D721Med (cell line): Measurements from ENCODE around the gene ADD2.

Experiments used
- DNase-seq: peaks from one replicate; pipeline ENCODE4 v3.0.0; 2011; ENCODE audit warnings: low spot score; ENCODE audit not compliant: insufficient read length
- FAIRE-seq: peaks from 2 replicates; lab custom pipeline; 2011; peaks lifted over from hg19 to GRCh38; lab: Jason Lieb, UNC
- TF ChIP-seq, protein P1 (sequence below): IDR thresholded peaks from 2 replicates; pipeline ENCODE4 v1.5.1; 2012; ENCODE audit warnings: mild to moderate bottlenecking, control low read depth; ENCODE audit not compliant: insufficient read depth; ENCODE audit errors: missing control alignments

Gene ADD2

DNA sequence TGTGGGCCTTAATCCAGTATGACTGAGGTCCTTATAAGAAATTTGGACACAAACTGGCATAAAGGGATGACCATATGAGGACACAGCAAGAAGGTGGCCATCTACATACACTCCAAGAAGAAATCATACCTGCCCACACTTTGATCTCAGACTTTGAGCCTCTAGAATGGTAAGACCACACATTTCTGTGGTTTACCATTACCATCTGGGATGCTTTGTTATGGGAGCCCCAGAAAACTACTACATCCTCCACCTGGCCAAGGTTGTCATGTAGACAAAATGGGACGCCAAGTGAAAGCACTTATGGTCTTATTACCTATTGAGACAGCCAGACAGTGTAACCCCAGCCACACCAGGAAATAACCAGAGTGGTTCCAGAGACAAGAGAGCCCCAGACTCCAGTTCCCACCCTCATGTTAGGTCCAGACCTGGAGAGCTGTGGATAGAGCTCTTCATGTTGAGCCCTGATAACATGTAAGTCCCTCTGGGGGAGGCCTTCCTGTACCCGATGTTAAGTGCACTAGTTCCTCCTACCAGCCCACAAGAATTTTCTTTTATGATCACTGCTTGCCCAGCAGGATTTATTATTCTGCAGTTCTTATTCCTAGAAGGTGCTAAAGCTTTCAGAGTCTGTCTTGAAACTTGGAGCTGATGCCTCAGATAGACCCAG is 4.6 kb upstream of the ADD2 start:
- TF ChIP-seq, protein P1, sequence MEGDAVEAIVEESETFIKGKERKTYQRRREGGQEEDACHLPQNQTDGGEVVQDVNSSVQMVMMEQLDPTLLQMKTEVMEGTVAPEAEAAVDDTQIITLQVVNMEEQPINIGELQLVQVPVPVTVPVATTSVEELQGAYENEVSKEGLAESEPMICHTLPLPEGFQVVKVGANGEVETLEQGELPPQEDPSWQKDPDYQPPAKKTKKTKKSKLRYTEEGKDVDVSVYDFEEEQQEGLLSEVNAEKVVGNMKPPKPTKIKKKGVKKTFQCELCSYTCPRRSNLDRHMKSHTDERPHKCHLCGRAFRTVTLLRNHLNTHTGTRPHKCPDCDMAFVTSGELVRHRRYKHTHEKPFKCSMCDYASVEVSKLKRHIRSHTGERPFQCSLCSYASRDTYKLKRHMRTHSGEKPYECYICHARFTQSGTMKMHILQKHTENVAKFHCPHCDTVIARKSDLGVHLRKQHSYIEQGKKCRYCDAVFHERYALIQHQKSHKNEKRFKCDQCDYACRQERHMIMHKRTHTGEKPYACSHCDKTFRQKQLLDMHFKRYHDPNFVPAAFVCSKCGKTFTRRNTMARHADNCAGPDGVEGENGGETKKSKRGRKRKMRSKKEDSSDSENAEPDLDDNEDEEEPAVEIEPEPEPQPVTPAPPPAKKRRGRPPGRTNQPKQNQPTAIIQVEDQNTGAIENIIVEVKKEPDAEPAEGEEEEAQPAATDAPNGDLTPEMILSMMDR: no peak
- no peak for DNase-seq

DNA sequence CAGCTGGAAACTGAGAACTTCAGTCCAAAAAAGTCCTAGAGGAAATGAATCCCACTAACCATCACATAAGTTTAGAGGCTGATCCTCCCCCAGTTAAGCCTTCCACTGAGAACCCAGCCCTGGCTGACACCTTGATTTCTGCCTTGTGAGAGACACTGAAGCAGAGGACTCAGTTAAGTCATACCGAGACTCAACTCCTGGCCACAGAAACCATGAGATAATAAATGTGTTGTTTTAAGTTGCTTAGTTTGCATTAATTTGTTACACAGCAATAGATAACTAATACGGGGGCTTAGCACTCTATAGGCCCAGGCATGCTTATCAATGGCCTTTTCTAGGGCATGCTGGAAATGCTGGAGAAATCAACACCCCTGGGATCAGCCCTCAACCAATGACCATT is 3.4 kb upstream of the ADD2 start:
- FAIRE-seq (no peak), DNase-seq (no peak)
- TF ChIP-seq, protein P1: no peak

More for the DNA sequence above, 4.6 kb upstream of the ADD2 start:
- FAIRE-seq: no peak

DNA sequence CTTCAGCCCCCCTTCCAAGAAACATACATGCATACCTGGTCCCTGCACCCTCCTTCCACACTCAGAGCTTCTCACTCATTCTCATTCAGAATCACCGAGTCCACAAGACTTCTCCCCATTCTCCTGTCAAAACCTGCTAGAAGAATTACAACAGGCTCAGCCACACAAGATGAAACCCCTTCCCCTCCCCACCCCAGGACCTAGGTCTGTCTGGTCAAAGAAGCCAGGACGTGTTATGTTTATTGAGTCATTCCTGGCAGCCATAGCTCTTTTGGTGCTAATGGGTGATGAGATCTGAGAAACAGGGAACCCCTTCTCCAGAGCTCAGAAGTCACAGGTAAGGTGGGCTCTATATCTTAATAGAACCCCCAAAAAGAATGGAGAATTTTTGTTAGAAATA is 1.4 kb upstream of the ADD2 start:
- FAIRE-seq (no peak), DNase-seq (no peak)
- TF ChIP-seq, protein P1: no peak

DNA sequence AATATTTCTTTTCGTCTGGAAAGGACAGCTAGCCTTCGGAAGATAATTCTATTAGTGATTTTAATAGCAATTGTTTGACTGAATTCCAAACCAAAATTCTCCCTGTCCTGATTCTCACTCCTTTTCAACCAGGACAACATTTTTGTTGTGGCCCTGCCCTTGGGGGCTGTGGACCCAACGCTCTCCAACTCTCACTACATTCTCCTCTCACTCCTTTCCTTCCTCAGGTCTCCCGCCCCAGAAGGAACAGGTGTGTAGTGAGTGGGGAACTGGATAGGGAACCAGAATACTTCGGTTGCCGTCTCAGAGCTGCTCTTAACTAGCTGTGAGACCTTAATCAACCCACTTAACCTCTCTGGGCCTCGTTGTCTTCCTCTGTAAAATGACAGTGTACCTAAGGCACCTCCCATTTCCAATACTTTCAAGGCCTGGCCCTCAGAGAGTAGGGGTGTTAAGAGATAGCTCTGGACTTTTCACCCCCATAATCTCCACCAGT is 638 bp upstream of the ADD2 start:
- FAIRE-seq (no peak), DNase-seq (no peak)
- TF ChIP-seq, protein P1: no peak

DNA sequence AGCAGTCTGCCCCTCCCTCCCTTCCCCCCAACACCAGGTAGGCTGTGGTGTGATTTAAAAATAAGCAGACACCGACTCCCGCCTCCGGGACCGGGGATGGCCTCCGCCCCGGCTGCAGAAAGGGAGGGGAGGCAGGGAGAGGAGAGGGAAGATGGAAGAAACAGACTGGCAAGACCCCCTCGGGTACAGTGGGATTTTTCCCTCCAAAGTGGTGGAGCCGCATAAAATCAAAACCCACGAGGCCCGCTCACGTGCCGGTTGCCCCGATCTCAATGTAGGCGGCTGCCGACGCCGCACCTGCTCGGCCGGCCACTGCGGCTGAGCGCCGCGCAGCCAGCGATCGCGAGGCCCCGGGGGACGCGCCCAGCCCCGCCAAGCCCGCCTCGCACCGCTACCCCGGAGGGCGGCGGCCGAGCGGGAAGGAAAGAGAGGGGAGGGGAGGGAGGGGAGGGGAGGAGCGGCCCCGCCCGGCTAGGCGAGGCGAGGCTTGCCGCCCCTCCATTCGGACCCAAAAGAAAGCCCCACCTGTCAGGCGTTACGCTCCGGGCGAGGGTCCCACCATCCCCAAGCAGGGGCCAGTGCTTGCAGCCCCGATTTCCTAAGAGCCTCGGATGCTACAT is 811 bp downstream of the ADD2 start:
- TF ChIP-seq, protein P1: no peak
- FAIRE-seq (no peak), DNase-seq (no peak)

DNA sequence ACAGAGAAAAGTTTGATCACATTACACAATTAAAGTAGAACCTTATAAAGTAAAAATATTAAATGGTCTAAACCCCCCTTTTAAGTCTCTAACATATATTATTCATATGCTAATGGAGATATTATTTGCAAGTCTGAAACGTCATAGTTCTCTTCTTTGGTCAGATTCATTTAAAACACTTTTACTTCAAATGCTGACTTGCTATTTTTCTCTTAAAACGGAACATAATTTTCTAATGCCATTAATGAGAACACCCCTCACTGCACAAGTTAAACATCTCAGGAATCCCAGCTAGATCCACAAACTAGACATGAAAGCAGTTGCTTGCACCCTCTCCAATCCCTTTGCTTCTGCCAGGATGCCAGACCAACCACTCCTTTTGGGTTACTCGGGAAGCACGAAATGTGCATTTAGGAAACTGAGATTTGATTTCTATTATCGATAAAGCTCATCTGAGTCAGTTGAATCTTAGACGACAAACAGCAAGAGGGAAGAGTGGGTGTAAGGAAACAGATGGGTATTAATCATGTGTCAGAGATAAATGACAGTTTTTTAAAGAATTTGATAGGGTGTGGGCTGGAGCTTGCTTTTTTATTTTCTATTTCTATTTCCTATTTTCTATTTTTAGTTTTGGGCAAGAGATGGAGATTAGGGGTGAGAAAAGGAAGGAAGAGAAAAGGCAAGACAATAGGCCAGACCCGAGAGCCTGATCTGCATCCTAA is 1.5 kb downstream of the ADD2 start:
- TF ChIP-seq, protein P1: no peak
- DNase-seq (no peak), FAIRE-seq (no peak)

DNA sequence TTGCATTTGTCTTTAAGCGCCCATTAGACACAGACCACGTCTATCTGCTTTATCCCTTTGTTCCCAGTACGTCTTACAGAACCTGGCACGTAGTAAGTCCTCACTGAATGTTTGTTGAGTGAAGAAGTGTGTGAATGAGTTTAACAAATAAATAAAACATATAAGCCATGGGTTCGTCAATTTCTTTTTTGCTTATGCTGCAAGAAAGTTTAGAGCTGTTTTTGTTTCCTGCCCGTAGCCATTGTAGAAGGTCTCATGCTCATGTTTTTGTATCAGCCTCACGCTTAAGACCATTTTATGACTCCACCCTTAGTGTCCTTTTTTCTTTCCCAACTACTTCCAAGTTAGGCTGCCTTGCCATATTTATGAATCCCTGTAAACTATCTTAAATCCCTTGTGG is 2.5 kb downstream of the ADD2 start:
- FAIRE-seq: no peak
- no peak for DNase-seq
- TF ChIP-seq, protein P1: no peak
